A549 (cell line): Measurements from ENCODE around the gene POC1A. TPM values are rescaled to one million over a fixed set of nuclear protein-coding genes. Genes with fewer than 3 reads are reported as not detected.

Source experiments
- ATAC-seq, 2 experiments: fragments of 200-7000 bp in 1 of 2; fragments of >200 bp in 1 of 2; cut with Nextera tagmentation in 1 of 2; cut with Tn5 transposase in 1 of 2; 3 replicates each; pipeline versions ENCODE4 v1.8.0 to v1.9.1; 2018 to 2020; ENCODE audit warnings: mild to moderate bottlenecking in 1 of 2, moderate library complexity in 1 of 2
- CTCF ChIA-PET: fragments of 300-600 bp; sonication (Branson Sonifier 250); formaldehyde crosslinking; extraction: SDS; loops from one replicate; lab custom pipeline; 2021; ENCODE audit warnings: antibody characterized with exemption, inconsistent platforms; lab: Yijun Ruan, JAX
- POLR2A ChIA-PET: fragments of 350-600 bp; formaldehyde crosslinking; extraction: SDS; loops from one replicate; lab custom pipeline; 2021; ENCODE audit warnings: antibody characterized with exemption, inconsistent platforms; lab: Yijun Ruan, JAX
- DNase-seq, 2 experiments: peaks; one replicate each; pipeline versions ENCODE4 v3.0.0 to v3.0.0-alpha.2; 2011 to 2016; ENCODE audit warnings: low read depth in 1 of 2, low spot score in 1 of 2
- FAIRE-seq: peaks from 2 replicates; lab custom pipeline; 2011; peaks lifted over from hg19 to GRCh38; lab: Jason Lieb, UNC
- H3K27ac ChIP-seq, 2 experiments: fragments of >200 bp; sonication (Bioruptor Twin); formaldehyde crosslinking; 3 replicates each; pipeline ENCODE4 v1.5.1; 2016 to 2017
- H3K4me1 ChIP-seq: fragments of >200 bp; sonication (Bioruptor Twin); formaldehyde crosslinking; 3 replicates; pipeline ENCODE4 v1.6.1; 2016
- H3K4me2 ChIP-seq: fragments of >200 bp; sonication (Bioruptor Twin); formaldehyde crosslinking; 3 replicates; pipeline ENCODE4 v1.6.1; 2016
- H3K4me3 ChIP-seq: fragments of >200 bp; sonication (Bioruptor Twin); formaldehyde crosslinking; 3 replicates; pipeline ENCODE4 v1.5.1; 2016
- H3K9me3 ChIP-seq: fragments of >200 bp; sonication (Bioruptor Twin); formaldehyde crosslinking; 3 replicates; pipeline ENCODE4 v1.6.1; 2016
- CHD2 ChIP-seq: fragments of 150-350 bp; IDR thresholded peaks from 2 replicates; pipeline ENCODE4 v1.6.1; 2014; ENCODE audit warnings: low read length; ENCODE audit not compliant: partially characterized antibody
- EHF ChIP-seq: fragments of 250-450 bp; sonication (Bioruptor Pico); IDR thresholded peaks from 2 replicates; pipeline ENCODE4 v1.5.0; 2020; ENCODE audit warnings: mild to moderate bottlenecking
- ELK1 ChIP-seq: fragments of 150-350 bp; IDR thresholded peaks from 2 replicates; pipeline ENCODE4 v1.6.1; 2014; ENCODE audit warnings: low read depth, mild to moderate bottlenecking, low read length
- FOSB ChIP-seq: fragments of 250-450 bp; sonication (Bioruptor Pico); IDR thresholded peaks from 2 replicates; pipeline ENCODE4 v1.5.0; 2020; ENCODE audit warnings: mild to moderate bottlenecking, moderate library complexity
- HES2 ChIP-seq: fragments of >200 bp; sonication (Bioruptor Twin); formaldehyde crosslinking; IDR thresholded peaks from 2 replicates; pipeline ENCODE4 v1.6.1; 2016
- JUNB ChIP-seq: fragments of >200 bp; sonication (Bioruptor Twin); formaldehyde crosslinking; IDR thresholded peaks from 2 replicates; pipeline ENCODE4 v1.6.1; 2016
- MAFK ChIP-seq: fragments of 450-650 bp; IDR thresholded peaks from 2 replicates; pipeline ENCODE4 v1.6.1; 2014; ENCODE audit not compliant: partially characterized antibody
- MAX ChIP-seq: IDR thresholded peaks from 2 replicates; pipeline ENCODE4 v1.6.1; 2012
- MYC ChIP-seq: IDR thresholded peaks from 2 replicates; pipeline ENCODE4 v1.6.1; 2012; ENCODE audit warnings: mild to moderate bottlenecking, inconsistent platforms, low read length, improper control_type of control experiment, borderline replicate concordance
- NFE2L2 ChIP-seq: fragments of 150-350 bp; conservative IDR thresholded peaks from 2 replicates; pipeline ENCODE4 v1.6.1; 2014; ENCODE audit warnings: low read length
- NPAS2 ChIP-seq: fragments of 250-450 bp; sonication (Bioruptor Pico); IDR thresholded peaks from 2 replicates; pipeline ENCODE4 v1.8.0; 2022; ENCODE audit warnings: mild to moderate bottlenecking, moderate library complexity, borderline replicate concordance
- PBX3 ChIP-seq: IDR thresholded peaks from 2 replicates; pipeline ENCODE4 v1.6.1; 2012
- PHF8 ChIP-seq: fragments of 200-600 bp; sonication (generic); IDR thresholded peaks from 2 replicates; pipeline ENCODE4 v1.6.1; 2016; ENCODE audit warnings: low read depth, mild to moderate bottlenecking, antibody characterized with exemption, moderate library complexity, borderline replicate concordance
- POLR2AphosphoS2 ChIP-seq: conservative IDR thresholded peaks from 2 replicates; pipeline ENCODE4 v1.6.1; 2012; ENCODE audit warnings: low read length, improper control_type of control experiment, inconsistent platforms
- RAD21 ChIP-seq, 2 experiments: fragments of >200 bp in 1 of 2; sonication (Bioruptor Twin) in 1 of 2; formaldehyde crosslinking in 1 of 2; IDR thresholded peaks in 1 of 2; conservative IDR thresholded peaks in 1 of 2; 2 replicates in 1 of 2; 3 replicates in 1 of 2; pipeline ENCODE4 v1.6.1; 2012 to 2018; ENCODE audit warnings: inconsistent platforms in 1 of 2
- RCOR1 ChIP-seq: fragments of 150-350 bp; IDR thresholded peaks from 2 replicates; pipeline ENCODE4 v1.6.1; 2014; ENCODE audit warnings: antibody characterized with exemption, low read length, low read depth
- REST ChIP-seq: fragments of 200-600 bp; sonication (generic); IDR thresholded peaks from 2 replicates; pipeline ENCODE4 v1.6.1; 2016; ENCODE audit warnings: antibody characterized with exemption, mild to moderate bottlenecking, moderate library complexity
- RNF2 ChIP-seq: fragments of 200-600 bp; sonication (generic); IDR thresholded peaks from 2 replicates; pipeline ENCODE4 v1.6.1; 2016; ENCODE audit warnings: low read depth, mild to moderate bottlenecking, antibody characterized with exemption, moderate library complexity, borderline replicate concordance
- TFCP2L1 ChIP-seq: fragments of 250-450 bp; sonication (Bioruptor Pico); IDR thresholded peaks from 2 replicates; pipeline ENCODE4 v1.5.0; 2021; ENCODE audit warnings: mild to moderate bottlenecking
- ZC3H11A ChIP-seq: fragments of 450-650 bp; IDR thresholded peaks from 2 replicates; pipeline ENCODE4 v1.6.1; 2014; ENCODE audit warnings: antibody characterized with exemption, mild to moderate bottlenecking
- WGBS: methylation state at CpG from one replicate; pipeline ENCODE4 v1.1.6; 2017; ENCODE audit errors: missing lambda C conversion rate; 5-methylcytosine and 5-hydroxymethylcytosine counted together
- polyA plus RNA-seq, 4 experiments: library from polyadenylated mRNA; depleted of rRNA in 3 of 4; stranded (reverse); fragments of >200 nt; fragmentation: RNase III in 1 of 4; extraction: RNeasy Plus Mini Kit Qiagen cat#74134 plus additional on column Dnase treatment in 1 of 4; gene quantifications; 2 replicates in 3 of 4; 3 replicates in 1 of 4; pipeline ENCODE4 v1.2.3, GENCODE V29; 2011 to 2017

POC1A gene
- polyA plus RNA-seq, 2 of the 4 experiments (the other 2 are of a cell fraction), result 9.4 to 14.1 TPM

GRCh38 chr3:52190294-52191074 lies 36.3 kb upstream of the POC1A start:
- no peak overlapping the region for H3K27ac ChIP-seq
- FAIRE-seq (no peak), ATAC-seq (no peak), DNase-seq (no peak)
- TF ChIP-seq NPAS2 (CRISPR knock-in tag) (no peak), JUNB (no peak), CHD2 (no peak), MYC (no peak), RNF2 (no peak), EHF (no peak), ELK1 (no peak), MAX (no peak), MAFK (no peak), PHF8 (no peak), PBX3 (no peak), RCOR1 (no peak), NFE2L2 (no peak)
- no peaks in the 10 kb centered on the region for H3K9me3 ChIP-seq
- whole genome bisulfite sequencing, result 76% methylated on average over 5 of the region's 9 CpGs
- no peak overlapping the region for H3K4me3 ChIP-seq
- POLR2A ChIA-PET, result no interaction called here
- CTCF ChIA-PET, result interaction anchor here (1.1 to 1.3 kb wide), 2 partner anchors 30 to 67 kb away, joined by 3 read pairs; no protein-coding TSS in a partner anchor
- H3K4me2 ChIP-seq, result no peak overlapping the region
- H3K4me1 ChIP-seq, result peaks cover 9% of the 10 kb centered on the region; the same call in 1 of the 3 replicates

GRCh38 chr3:52188556-52188955 lies 34.3 kb upstream of the POC1A start:
- no peak for FAIRE-seq
- CTCF ChIA-PET, result no interaction called here
- no peak for DNase-seq
- TF ChIP-seq RAD21 (conservative IDR thresholded peaks at IDR 0.05 in 1 of 2, IDR thresholded peaks at IDR 0.05 in 1 of 2), result no peak
- TF ChIP-seq REST, result no peak
- Histone ChIP-seq H3K4me1 (peaks cover 9% of the 10 kb centered on the region; the same call in 1 of the 3 replicates), H3K4me2 (no peak overlapping the region), H3K4me3 (no peak overlapping the region), H3K27ac (no peak overlapping the region), H3K9me3 (no peaks in the 10 kb centered on the region)
- 70% methylated on average over 1 of the region's 1 CpG for WGBS
- ATAC-seq, result no peak
- POLR2A ChIA-PET, result no interaction called here

GRCh38 chr3:52186729-52187128 lies 32.5 kb upstream of the POC1A start:
- 90% methylated on average over 9 of the region's 9 CpGs for WGBS
- POLR2A ChIA-PET, result no interaction called here
- TF ChIP-seq FOSB (no peak), EHF (no peak), ZC3H11A (no peak), REST (no peak), TFCP2L1 (no peak), HES2 (no peak), POLR2AphosphoS2 (no peak), PBX3 (no peak)

More at GRCh38 chr3:52186729-52187128, 32.5 kb upstream of the POC1A start:
- no peak for ATAC-seq
- Histone ChIP-seq H3K27ac (no peak overlapping the region), H3K9me3 (no peaks in the 10 kb centered on the region), H3K4me3 (no peak overlapping the region), H3K4me2 (no peak overlapping the region), H3K4me1 (no peaks in the 10 kb centered on the region)
- no peak for DNase-seq
- CTCF ChIA-PET, result interaction anchor here (0.6 kb wide), 1 partner anchor 37 kb away, joined by 3 read pairs; no protein-coding TSS in a partner anchor
- FAIRE-seq, result no peak
